GM13977 (cell line): Measurements from ENCODE around the gene EPHB6.
A peak's percentile ranks its signal among the peaks of the same experiment; 100 is the strongest.

Experiments
- DNase-seq: peaks from one replicate; pipeline ENCODE4 v3.0.0; 2012; ENCODE audit warnings: low spot score
- in situ Hi-C: fragments of 300-500 bp; cut with MboI; formaldehyde crosslinking; loops from one replicate; pipeline ENCODE4 v1.12.0; 2022; ENCODE audit warnings: low sequenced_read_pairs, low pct_unique_long_range_greater_than_20kb, mixed read lengths, inconsistent platforms; ENCODE audit not compliant: unreplicated experiment
- TF ChIP-seq, protein P1 (sequence below): IDR thresholded peaks from 2 replicates; pipeline ENCODE4 v1.5.1; 2012; ENCODE audit warnings: mild to moderate bottlenecking, control low read depth; ENCODE audit not compliant: insufficient read depth; ENCODE audit errors: extremely low read depth, missing control alignments

EPHB6 gene

GRCh38 chr7:142851269-142851668 is 3.6 kb upstream of the EPHB6 start:
- DNase-seq, result no peak
- TF ChIP-seq, protein P1, sequence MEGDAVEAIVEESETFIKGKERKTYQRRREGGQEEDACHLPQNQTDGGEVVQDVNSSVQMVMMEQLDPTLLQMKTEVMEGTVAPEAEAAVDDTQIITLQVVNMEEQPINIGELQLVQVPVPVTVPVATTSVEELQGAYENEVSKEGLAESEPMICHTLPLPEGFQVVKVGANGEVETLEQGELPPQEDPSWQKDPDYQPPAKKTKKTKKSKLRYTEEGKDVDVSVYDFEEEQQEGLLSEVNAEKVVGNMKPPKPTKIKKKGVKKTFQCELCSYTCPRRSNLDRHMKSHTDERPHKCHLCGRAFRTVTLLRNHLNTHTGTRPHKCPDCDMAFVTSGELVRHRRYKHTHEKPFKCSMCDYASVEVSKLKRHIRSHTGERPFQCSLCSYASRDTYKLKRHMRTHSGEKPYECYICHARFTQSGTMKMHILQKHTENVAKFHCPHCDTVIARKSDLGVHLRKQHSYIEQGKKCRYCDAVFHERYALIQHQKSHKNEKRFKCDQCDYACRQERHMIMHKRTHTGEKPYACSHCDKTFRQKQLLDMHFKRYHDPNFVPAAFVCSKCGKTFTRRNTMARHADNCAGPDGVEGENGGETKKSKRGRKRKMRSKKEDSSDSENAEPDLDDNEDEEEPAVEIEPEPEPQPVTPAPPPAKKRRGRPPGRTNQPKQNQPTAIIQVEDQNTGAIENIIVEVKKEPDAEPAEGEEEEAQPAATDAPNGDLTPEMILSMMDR, result no peak
- in situ Hi-C loops, result loop anchor here (25.0 kb wide), 1 partner anchor 361 kb away; the partner anchor contains the start of gene TAS2R40

DNA sequence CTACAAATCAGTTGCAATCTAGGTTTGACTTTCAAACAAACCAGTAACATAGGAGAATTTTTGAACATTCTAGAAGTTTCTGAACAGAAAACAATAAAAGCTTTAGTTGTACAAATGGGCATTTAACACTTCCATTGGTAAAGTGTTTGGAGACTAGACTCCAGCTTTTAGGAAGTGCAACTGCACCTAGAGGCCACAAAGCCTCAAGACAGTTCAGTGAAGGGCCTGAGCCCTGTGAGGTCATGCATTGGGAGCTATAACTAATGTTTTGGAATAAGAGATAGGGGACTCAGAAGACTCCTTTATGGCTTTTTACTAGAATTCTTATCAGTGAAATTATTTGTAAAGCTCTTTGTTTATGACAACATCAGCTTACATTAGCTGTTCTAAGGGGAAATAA is 3.0 kb upstream of the EPHB6 start:
- TF ChIP-seq, protein P1, result no peak
- no peak for DNase-seq
- in situ Hi-C loops, result loop anchor here (25.0 kb wide), 1 partner anchor 360 kb away; the partner anchor contains the start of gene TAS2R40

GRCh38 chr7:142853739-142854371 is 1.0 kb upstream of the EPHB6 start:
- peak; percentile 87 for DNase-seq
- in situ Hi-C loops, result loop anchor here (25.0 kb wide), 1 partner anchor 358 kb away; the partner anchor contains the start of gene TAS2R40
- TF ChIP-seq, protein P1, result peak; percentile 82

DNA sequence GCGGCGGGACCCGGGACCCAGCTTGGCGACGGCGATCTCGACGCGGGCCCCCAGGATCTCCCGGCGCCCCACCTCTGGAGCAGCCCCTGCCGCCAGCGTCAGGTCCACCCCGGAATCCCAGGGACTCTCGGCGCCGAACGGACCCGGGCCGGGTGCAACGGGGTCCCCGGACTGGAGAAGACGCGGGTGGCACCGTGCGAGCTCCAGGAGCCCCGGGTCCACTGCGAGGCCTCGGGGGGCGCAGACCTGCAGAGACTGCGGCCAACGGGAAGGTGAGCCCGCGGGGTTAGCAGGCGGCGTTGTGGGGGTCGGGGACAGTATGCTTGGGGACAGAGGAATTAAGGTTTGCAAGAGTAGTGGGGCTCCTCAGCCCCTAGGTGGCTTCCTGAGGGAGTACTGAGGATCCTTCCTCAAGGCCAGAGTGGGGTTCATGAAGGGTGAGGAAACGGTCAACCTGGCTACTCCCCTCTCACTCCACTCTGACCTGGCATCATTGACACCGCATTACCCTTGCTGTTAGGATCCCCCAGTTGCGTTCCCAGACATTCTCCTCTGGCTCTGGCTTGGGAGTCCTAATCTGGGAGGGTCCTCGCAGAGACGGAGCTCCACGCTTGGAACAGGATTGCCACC is 353 bp downstream of the EPHB6 start:
- in situ Hi-C loops, result loop anchor here (25.0 kb wide), 1 partner anchor 357 kb away; the partner anchor contains the start of gene TAS2R40
- TF ChIP-seq, protein P1, result no peak
- DNase-seq, result no peak

- in situ Hi-C loops, result loop anchor here (25.0 kb wide), 1 partner anchor 356 kb away; the partner anchor contains the start of gene TAS2R40
Measured at GRCh38 chr7:142855756-142856564, 1.1 kb downstream of the EPHB6 start.

More at GRCh38 chr7:142855756-142856564, 1.1 kb downstream of the EPHB6 start:
- TF ChIP-seq, protein P1, result no peak
- no peak for DNase-seq
